ENCODE results near the gene CARMIL1. TPM values are rescaled to one million over a fixed set of nuclear protein-coding genes. Genes with fewer than 3 reads are reported as not detected.

CARMIL1 gene
- total RNA-seq, 1 donor from 2014 or later = 37.6 TPM

DNA sequence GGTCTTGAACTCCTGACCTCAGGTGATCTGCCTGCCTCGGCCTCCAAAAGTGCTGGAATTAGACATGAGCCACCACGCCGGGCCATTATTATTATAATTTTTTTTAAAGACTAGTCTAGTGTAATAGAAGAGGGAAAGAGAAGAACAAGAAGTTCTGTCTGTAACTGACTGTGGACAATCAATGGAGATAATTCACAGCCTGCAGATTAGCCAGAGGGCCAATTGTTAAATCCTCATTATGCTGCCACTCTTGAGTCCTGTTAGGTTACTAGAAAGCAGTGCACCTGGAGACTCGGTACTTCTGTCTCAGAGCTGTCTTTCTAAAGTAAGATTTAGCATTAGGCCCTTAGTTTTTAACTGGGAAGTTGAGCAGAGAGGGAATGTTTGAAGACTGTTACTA lies 37.5 kb downstream of the CARMIL1 start:
- no peak overlapping the region for H3K27ac ChIP-seq
- H3K27me3 ChIP-seq = no peaks in the 10 kb centered on the region
- TF ChIP-seq, protein P1, sequence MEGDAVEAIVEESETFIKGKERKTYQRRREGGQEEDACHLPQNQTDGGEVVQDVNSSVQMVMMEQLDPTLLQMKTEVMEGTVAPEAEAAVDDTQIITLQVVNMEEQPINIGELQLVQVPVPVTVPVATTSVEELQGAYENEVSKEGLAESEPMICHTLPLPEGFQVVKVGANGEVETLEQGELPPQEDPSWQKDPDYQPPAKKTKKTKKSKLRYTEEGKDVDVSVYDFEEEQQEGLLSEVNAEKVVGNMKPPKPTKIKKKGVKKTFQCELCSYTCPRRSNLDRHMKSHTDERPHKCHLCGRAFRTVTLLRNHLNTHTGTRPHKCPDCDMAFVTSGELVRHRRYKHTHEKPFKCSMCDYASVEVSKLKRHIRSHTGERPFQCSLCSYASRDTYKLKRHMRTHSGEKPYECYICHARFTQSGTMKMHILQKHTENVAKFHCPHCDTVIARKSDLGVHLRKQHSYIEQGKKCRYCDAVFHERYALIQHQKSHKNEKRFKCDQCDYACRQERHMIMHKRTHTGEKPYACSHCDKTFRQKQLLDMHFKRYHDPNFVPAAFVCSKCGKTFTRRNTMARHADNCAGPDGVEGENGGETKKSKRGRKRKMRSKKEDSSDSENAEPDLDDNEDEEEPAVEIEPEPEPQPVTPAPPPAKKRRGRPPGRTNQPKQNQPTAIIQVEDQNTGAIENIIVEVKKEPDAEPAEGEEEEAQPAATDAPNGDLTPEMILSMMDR (IDR thresholded peaks at IDR 0.05) = no peak
- no peaks in the 10 kb centered on the region for H3K9me3 ChIP-seq
- ATAC-seq (no peak), DNase-seq (no peak)
- intact Hi-C loops (cut with DNase I) = no loop called here
- peaks cover 17% of the 10 kb centered on the region for H3K4me1 ChIP-seq
- H3K36me3 ChIP-seq = no peaks in the 10 kb centered on the region
- H3K4me3 ChIP-seq = no peak overlapping the region

DNA sequence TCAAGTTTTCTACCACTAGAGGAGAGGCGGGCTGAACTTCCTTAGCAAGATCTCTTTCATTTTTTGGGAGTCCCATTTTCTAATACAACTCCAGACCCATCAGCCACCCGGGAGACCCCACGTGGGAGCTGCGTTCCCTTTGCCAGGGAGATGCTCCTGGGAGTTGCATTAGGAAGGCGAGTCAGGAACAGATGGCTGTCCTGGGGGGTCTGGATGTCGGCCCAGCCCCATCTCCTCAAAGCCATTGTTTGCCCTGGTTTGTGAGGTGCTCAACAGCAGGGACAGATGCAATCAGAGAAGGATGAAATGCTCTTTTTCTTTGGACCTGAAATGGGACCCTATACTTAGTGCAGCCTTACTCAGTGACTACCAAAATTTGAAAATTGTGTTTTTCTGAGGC lies 39.4 kb downstream of the CARMIL1 start:
- Histone ChIP-seq H3K9me3 (no peaks in the 10 kb centered on the region), H3K4me3 (no peak overlapping the region), H3K36me3 (no peaks in the 10 kb centered on the region), H3K27ac (no peak overlapping the region), H3K4me1 (peaks cover 9% of the 10 kb centered on the region), H3K27me3 (no peaks in the 10 kb centered on the region)
- DNase-seq (no peak), ATAC-seq (no peak)
- TF ChIP-seq, protein P1 (IDR thresholded peaks at IDR 0.05) = no peak
- intact Hi-C loops (cut with DNase I) = no loop called here

DNA sequence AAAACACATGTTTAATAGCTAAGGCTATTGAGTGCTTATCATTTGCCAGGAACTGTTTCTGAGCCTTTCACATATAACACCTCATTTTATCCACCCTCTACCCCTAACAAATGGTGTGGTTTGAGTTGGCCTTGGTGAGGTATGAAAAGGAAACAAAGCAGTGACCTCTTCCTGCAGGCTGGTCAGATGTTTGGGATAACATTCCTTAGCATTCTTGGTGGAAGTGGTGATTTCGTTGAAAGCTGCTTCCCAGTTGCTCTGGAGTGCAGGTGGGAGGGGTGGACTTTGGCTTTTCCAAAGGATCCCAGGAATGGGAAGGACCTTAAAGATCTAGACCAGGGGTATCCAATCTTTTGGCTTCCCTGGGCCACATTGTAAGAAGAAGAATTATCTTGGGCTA lies 41.3 kb downstream of the CARMIL1 start:
- no peaks in the 10 kb centered on the region for H3K9me3 ChIP-seq
- no peak for DNase-seq
- H3K36me3 ChIP-seq = no peaks in the 10 kb centered on the region
- no peaks in the 10 kb centered on the region for H3K27me3 ChIP-seq
- H3K4me3 ChIP-seq = no peak overlapping the region
- H3K27ac ChIP-seq = no peak overlapping the region
- H3K4me1 ChIP-seq = peaks cover 12% of the 10 kb centered on the region
- TF ChIP-seq, protein P1 (IDR thresholded peaks at IDR 0.05) = no peak
- ATAC-seq = no peak
- intact Hi-C loops (cut with DNase I) = no loop called here

DNA sequence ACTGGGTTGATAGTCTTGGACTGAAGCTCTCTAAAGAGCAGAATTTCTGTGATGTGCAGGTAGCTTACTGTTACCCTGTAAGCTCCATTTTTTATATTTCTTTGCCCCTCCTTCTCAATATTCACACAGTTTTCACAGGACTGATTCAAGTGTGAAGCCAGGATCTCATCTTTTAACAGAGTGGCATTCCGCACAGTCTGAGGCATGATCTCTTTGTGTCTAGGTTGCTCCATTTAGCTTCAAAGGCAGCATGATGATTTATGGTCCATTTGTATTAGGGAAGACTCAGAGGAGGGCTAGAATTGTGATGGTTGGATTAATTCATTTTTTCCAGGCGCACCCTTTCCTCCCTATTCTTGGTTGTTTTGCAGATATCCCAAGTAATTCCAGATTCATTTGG lies 43.5 kb downstream of the CARMIL1 start:
- DNase-seq = no peak
- no peak overlapping the region for H3K27ac ChIP-seq
- H3K4me3 ChIP-seq = no peak overlapping the region
- H3K27me3 ChIP-seq = no peaks in the 10 kb centered on the region
- peaks cover 18% of the 10 kb centered on the region for H3K4me1 ChIP-seq
- TF ChIP-seq, protein P1 (IDR thresholded peaks at IDR 0.05) = no peak
- ATAC-seq = no peak
- H3K9me3 ChIP-seq = no peaks in the 10 kb centered on the region
- intact Hi-C loops (cut with DNase I) = no loop called here
- H3K36me3 ChIP-seq = no peaks in the 10 kb centered on the region

DNA sequence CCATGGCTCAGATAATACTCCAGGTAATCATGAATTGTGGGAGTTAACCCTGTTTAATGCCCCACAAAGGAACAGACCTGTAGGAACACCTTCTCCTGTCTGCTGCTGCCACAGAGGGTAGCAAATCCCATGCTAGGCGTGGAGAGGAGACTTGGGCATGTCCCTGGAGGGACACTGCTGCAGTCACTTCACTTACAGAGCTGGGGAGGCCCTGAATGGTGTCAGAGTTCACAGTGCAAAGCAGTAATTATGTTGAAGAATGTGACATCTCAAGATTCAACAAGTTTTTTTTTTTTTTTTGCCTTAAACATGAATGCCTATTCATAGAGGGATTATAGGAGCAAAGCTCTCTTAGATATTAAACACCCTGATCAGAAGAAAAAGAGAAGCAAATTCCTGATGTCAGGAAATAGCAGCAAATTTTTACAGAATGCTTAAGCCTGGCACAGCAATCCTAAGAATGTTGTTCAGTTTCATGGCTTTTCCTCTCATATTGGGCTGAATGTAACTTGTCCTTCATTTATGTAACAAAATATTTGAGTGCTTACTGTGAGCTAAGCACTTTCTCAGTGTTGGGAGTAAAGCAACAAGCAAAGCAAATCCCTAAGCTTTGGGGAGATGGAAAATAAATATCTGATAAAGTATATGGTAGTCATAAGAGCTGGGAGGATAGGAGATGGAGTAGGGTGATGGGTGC lies 45.0 kb downstream of the CARMIL1 start:
- no peak overlapping the region for H3K4me3 ChIP-seq
- H3K9me3 ChIP-seq = no peaks in the 10 kb centered on the region
- intact Hi-C loops (cut with DNase I) = no loop called here
- DNase-seq (no peak), ATAC-seq (no peak)
- H3K4me1 ChIP-seq = peaks cover 24% of the 10 kb centered on the region
- H3K27me3 ChIP-seq = no peaks in the 10 kb centered on the region
- no peak overlapping the region for H3K27ac ChIP-seq
- TF ChIP-seq, protein P1 (IDR thresholded peaks at IDR 0.05) = no peak
- H3K36me3 ChIP-seq = no peaks in the 10 kb centered on the region

DNA sequence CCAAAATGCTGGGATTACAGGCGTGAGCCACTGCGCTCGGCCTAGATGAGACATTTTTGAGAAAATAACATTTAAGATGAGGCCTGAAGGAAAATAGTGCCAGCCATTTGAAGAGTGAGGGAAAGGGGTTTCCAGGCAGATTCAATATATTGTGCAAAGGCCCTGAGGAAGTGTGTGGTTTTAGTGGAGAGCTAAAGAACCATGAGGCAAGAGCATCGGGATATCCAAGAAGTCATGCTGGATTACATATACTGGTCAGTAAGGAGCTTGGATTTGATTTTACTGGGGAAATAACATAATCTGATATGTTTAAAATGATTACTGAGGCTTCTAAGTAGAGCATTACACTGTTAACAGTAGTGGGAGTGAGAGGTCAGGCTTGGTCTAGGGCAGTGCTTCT lies 47.0 kb downstream of the CARMIL1 start:
- Histone ChIP-seq H3K27me3 (no peaks in the 10 kb centered on the region), H3K4me3 (no peak overlapping the region), H3K9me3 (no peaks in the 10 kb centered on the region), H3K36me3 (no peaks in the 10 kb centered on the region), H3K27ac (no peak overlapping the region), H3K4me1 (peaks cover 20% of the 10 kb centered on the region)
- ATAC-seq (peak; percentile 64), DNase-seq (no peak)
- TF ChIP-seq, protein P1 (IDR thresholded peaks at IDR 0.05) = no peak
- intact Hi-C loops (cut with DNase I) = no loop called here

All from upper lobe of right lung (tissue), 1 donor.